AG04450 (cell line): Measurements from ENCODE around the gene GPRIN2. TPM values are rescaled to one million over a fixed set of nuclear protein-coding genes. Genes with fewer than 3 reads are reported as not detected.

Source experiments
- CTCF ChIA-PET: fragments of 300-600, 350-600 bp; formaldehyde crosslinking; extraction: SDS; loops from one replicate; lab custom pipeline; 2022; ENCODE audit warnings: antibody characterized with exemption, inconsistent platforms; lab: Charles Lee
- POLR2A ChIA-PET: fragments of 350-600 bp; formaldehyde crosslinking; extraction: SDS; loops from one replicate; lab custom pipeline; 2021; ENCODE audit warnings: antibody characterized with exemption, inconsistent platforms; lab: Yijun Ruan, JAX
- DNase-seq: peaks from one replicate; pipeline ENCODE4 v3.0.0-alpha.2; 2011; ENCODE audit warnings: low read depth, low spot score
- H3K27ac ChIP-seq: one replicate; pipeline ENCODE4 v1.5.1; 2012; ENCODE audit warnings: low read depth, low read length, control low read depth
- H3K27me3 ChIP-seq: one replicate; pipeline ENCODE4 v1.6.0; 2012; ENCODE audit warnings: low read length; ENCODE audit not compliant: control insufficient read depth, insufficient read depth
- H3K4me3 ChIP-seq: 2 replicates; pipeline ENCODE4 v1.5.1; 2011; ENCODE audit warnings: mild to moderate bottlenecking, low read depth, low read length, control low read depth
- H3K9me3 ChIP-seq: 2 replicates; pipeline ENCODE4 v1.5.1; 2012; ENCODE audit warnings: low read length; ENCODE audit not compliant: control insufficient read depth, insufficient read depth
- polyA plus RNA-seq: library from polyadenylated mRNA; depleted of rRNA; stranded (reverse); fragments of >200 nt; gene quantifications from 2 replicates; pipeline ENCODE4 v1.2.3, GENCODE V29; 2011
- TF ChIP-seq, protein P1 (sequence below): IDR thresholded peaks from 2 replicates; pipeline ENCODE4 v1.5.1; 2011; ENCODE audit warnings: low read depth, low read length, control low read depth, inconsistent platforms

The GPRIN2 gene
- polyA plus RNA-seq, 1 experiment, result not detected

DNA sequence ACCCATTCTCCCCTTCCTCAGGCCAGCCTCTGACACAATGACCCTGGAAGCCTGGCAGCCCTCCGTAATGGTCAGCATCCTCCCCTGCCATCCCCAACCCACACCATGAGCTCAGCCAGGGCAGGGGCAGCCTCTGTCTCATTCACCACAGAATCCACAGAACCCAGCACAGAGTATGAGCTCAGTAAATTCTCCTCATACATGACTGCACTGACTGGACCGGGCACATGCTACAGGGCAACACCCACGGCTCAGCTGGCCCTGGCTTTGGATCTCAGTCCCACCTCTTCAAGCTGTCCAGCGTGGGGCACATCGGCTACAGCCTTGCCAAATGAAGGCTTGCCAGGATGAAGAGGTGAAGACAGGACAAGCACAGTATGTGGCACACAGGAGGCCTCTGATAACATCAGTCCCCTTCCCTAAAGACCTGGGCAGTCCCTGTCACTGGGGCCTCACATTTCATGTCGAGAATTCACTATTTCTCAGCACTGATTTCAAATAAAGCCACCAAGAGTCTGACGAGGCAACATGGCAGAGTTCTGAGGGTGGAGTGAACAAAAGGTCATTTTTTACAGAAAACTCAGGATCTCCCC, 7.9 kb downstream of the GPRIN2 start:
- H3K27me3 ChIP-seq, result peaks cover 38% of the 10 kb centered on the region

DNA sequence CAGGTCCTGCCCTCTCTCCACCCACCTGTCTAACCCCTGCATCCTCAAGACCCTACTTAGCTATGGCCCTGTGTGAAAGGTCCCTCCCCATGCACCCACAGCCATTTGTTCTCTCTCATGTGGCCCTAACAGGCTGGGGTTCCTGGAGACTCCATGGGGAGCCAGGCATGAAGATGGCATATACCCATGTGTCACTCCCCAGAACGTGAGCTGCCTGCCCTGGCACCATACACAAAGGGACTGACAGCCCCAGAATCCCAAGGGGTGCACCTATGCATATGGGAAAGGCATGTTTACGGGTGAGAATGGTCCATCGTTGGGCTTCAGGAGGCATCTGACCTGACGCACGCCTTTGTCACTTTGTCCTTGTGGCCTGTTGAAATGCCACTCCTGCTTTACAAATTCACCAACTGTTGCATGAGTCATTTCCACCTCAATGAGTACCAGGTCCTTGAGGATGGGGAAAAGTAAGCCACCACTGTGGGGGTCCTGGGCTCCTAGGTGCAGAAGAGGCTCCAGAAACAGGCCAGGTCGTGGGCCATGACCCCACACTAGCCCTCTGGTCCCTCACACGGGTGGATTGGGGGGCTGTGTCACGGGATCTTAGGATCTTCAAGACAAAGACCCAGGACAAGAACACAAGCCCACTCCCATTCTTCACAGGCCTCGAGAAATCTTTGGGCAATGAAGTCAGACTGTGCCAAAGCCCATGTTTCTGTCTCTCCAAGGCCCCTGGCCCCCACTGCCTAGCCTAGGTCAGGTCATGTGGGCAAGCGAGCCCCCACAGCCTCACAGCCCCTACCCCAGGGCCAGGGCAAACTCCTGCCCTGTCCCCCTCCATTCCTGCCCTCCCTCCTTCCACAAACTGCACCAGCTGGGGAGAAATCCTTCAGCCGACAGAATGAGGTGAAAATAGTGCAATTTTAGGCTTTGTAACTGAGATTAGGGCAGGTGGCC, 8.6 kb downstream of the GPRIN2 start:
- TF ChIP-seq, protein P1, sequence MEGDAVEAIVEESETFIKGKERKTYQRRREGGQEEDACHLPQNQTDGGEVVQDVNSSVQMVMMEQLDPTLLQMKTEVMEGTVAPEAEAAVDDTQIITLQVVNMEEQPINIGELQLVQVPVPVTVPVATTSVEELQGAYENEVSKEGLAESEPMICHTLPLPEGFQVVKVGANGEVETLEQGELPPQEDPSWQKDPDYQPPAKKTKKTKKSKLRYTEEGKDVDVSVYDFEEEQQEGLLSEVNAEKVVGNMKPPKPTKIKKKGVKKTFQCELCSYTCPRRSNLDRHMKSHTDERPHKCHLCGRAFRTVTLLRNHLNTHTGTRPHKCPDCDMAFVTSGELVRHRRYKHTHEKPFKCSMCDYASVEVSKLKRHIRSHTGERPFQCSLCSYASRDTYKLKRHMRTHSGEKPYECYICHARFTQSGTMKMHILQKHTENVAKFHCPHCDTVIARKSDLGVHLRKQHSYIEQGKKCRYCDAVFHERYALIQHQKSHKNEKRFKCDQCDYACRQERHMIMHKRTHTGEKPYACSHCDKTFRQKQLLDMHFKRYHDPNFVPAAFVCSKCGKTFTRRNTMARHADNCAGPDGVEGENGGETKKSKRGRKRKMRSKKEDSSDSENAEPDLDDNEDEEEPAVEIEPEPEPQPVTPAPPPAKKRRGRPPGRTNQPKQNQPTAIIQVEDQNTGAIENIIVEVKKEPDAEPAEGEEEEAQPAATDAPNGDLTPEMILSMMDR, result no peak
- Histone ChIP-seq H3K9me3 (no peaks in the 10 kb centered on the region; the same call in 1 of the 2 replicates), H3K27ac (no peak overlapping the region), H3K4me3 (no peak overlapping the region), H3K27me3 (peaks cover 31% of the 10 kb centered on the region)
- ChIA-PET CTCF (interaction anchor here (1.1 kb wide), 1 partner anchor 9 kb away, joined by 7 read pairs; no protein-coding TSS in a partner anchor), POLR2A (no interaction called here)
- no peak for DNase-seq

More for the DNA sequence above, 7.9 kb downstream of the GPRIN2 start:
- no peaks in the 10 kb centered on the region; the same call in 1 of the 2 replicates for H3K9me3 ChIP-seq
- ChIA-PET CTCF (interaction anchor here (1.1 kb wide), 1 partner anchor 10 kb away, joined by 7 read pairs; no protein-coding TSS in a partner anchor), POLR2A (no interaction called here)
- H3K27ac ChIP-seq, result no peak overlapping the region
- H3K4me3 ChIP-seq, result no peak overlapping the region
- no peak for DNase-seq
- TF ChIP-seq, protein P1, result no peak

DNA sequence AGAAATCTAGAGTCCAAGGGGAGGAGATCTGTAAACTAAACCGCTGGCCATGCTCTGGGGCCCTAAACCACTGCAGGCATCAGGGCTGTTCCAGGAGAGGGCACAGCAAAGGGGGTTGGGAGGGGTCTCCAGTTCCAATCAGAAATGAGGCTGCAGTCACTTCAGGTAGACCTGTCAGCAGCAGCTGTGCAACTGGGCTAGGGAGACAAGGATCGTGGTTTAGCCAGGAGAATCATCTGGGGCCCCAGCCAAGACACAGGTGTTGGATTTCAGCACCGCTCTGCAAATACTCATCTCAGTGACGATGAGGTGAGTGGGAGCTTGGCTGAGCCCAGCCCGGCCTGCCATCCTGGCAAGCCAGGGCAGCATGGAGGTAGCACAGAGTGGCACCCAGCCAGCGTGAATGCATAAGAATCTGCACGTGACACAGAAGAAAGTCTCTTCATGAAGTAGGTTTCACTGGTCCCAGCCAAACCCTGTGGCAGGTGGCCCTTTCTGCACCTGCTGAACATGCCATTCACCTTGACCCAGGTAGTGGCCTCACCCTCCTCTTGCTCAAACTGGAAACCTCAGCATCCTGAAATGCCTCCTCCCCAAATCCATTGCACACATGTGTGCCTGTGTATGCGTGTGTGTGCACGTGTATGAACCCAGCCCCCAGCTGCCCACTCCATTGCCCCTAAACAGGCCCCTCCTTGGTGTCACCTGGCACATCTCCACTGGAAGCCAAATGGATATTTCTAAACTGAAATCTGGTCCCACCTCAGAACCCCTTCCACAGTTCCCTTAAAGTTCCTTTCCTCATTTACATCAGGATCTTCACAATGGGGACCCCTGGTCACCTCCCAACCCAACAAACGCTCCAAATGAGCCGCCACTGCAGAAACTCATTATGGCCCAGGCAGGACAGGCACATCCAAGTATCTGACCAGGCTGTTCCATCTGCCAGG, 9.6 kb downstream of the GPRIN2 start:
- peaks cover 25% of the 10 kb centered on the region for H3K27me3 ChIP-seq
- POLR2A ChIA-PET, result no interaction called here

DNA sequence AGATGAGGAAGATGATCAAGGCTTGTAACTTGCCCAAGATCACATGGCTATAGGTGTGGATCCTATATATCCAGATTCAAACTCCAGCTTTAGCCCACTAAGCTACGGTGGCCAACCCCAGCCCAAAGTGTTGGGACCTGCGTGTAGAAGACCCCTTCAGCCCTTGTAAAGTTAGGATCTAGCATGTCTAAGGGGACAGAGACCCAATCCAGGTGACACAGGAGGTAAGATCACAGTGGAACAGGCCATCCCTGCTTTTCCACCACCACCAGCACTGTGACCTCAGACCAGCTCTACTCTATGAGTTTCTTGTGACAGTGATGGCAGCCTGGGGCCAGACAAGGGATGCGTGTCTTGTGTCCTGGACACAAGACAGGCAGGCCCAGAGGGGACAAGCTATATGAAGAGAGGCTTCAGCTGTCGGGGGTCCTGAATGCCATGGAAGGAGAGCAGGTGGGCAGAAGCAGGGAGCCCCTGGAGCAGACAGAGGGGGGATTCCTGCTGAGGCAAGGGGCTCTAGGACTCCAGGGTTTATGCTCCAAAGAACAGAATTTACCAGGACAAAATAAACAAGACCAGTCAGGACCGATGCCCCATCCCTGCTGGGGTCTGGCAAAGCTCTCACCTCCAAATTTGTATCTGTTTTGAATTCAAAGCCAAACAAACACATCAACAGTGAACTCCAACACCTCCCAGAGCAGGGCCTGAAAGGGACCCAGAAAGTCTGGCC, 10.4 kb downstream of the GPRIN2 start:
- no peak for DNase-seq
- Histone ChIP-seq H3K9me3 (no peaks in the 10 kb centered on the region; the same call in 1 of the 2 replicates), H3K4me3 (no peak overlapping the region), H3K27me3 (peaks cover 22% of the 10 kb centered on the region), H3K27ac (no peak overlapping the region)
- POLR2A ChIA-PET, result interaction anchor here (0.8 kb wide), 1 partner anchor 22 kb away, joined by 3 read pairs; no protein-coding TSS in a partner anchor
- TF ChIP-seq, protein P1, result no peak
- CTCF ChIA-PET, result interaction anchor here (0.8 to 2.9 kb wide), 2 partner anchors 8 to 30 kb away, joined by 3 to 11 read pairs; no protein-coding TSS in a partner anchor

More for the DNA sequence above, 9.6 kb downstream of the GPRIN2 start:
- CTCF ChIA-PET, result no interaction called here
- no peaks in the 10 kb centered on the region; the same call in 1 of the 2 replicates for H3K9me3 ChIP-seq
- H3K27ac ChIP-seq, result no peak overlapping the region
- TF ChIP-seq, protein P1, result no peak
- H3K4me3 ChIP-seq, result no peak overlapping the region
- DNase-seq, result no peak
